D341Med (cell line): ENCODE results near the gene GMCL2.

Experiments used
- DNase-seq: peaks from one replicate; pipeline ENCODE4 v3.0.0; 2012; ENCODE audit warnings: low spot score

The GMCL2 gene

DNA sequence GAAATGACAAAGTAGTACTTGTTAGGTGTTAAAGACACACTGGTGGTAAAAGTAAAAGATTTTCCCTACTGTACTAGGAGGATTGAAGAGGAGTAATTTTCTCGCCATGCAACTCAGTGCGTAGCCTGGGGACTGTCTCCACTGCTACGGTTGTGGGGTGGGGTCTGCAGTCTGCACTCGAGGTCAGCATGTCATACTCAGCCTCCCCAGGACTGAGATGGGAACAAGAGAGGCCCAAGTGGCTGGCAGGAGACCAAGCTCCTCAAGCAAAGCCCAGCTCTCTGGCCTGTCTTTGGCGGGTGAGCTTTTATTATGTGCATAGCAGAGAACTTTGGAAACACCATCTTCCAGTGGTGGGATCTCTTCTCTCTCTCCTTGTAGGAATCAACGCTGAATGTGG lies 43.9 kb downstream of the GMCL2 start:
- peak; percentile 5 for DNase-seq

DNA sequence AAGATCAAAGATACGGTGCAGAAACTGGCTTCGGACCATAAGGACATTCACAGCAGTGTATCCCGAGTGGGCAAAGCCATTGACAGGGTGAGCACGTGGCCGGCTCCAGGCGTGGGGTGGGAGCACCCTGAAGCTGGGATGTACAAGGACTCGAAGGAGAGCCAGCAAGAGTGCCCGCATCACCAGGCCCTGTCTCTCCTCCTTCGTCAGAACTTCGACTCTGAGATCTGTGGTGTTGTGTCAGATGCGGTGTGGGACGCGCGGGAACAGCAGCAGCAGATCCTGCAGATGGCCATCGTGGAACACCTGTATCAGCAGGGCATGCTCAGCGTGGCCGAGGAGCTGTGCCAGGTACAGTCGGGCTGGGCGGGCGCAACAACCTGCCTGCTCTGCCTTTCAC lies 44.5 kb downstream of the GMCL2 start:
- DNase-seq, result peak; percentile 14

DNA sequence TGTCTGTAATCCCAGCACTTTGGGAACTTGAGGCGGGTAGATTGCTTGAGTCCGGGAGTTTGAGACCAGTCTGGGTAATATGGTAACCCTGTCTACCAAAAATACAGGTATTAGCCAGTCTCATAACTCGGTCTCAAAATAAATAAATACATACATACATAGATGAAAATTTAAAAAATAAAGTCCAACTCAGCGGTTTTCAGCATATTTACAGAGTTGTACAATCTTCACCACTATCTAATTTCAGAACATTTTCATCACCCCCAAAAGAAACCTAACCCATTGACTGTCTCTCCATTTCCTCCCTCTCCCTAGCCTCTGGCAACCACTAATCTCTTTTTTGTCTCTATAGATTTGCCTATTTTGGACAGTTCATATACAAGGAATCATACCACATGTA lies 45.6 kb downstream of the GMCL2 start:
- DNase-seq, result no peak

DNA sequence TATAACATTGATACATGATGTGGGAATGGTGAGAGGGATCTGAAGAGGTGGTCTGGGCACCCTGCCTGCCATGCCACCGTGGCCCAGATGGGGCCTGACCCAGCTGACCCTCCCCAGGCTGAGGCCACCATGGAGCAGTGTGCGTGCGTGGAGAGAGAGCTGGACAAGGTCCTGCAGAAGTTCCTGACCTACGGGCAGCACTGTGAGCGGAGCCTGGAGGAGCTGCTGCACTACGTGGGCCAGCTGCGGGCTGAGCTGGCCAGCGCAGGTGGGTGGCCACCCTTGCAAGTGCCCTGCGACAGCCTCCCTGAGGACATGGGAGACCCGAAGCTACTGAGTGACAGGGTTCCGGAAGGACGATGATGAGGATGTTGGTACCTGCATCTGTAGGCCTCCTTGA lies 49.2 kb downstream of the GMCL2 start:
- peak; percentile 12 for DNase-seq

DNA sequence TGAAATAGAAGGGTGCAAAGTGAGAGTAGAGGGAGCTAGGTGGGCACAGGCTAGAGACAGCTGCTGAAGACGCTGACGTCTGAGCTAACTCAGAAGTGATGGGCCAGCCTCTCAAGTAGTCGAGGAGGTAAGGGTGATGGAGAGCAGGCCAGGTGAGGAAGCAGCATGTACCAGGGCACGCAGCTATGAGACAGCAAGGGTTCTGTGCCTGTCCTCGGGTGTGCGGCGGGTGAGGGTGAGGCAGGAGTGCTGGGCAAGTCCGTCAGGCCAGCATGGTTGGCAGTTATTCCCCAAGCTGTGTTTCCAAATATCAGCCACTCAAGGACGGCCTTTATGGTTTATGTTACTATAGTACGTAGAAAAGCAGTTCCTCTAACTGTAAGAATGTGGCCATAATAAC lies 50.2 kb downstream of the GMCL2 start:
- peak; percentile 11 for DNase-seq
